SIG-M5 treated with dmso at 0.1 percent for 504 hours (cell line): ENCODE data around the gene CRISP3.

Experiments
- DNase-seq: peaks from one replicate; lab custom pipeline; 2025; ENCODE audit not compliant: unreplicated experiment; lab: John Stamatoyannopoulos, UW

The CRISP3 gene

DNA sequence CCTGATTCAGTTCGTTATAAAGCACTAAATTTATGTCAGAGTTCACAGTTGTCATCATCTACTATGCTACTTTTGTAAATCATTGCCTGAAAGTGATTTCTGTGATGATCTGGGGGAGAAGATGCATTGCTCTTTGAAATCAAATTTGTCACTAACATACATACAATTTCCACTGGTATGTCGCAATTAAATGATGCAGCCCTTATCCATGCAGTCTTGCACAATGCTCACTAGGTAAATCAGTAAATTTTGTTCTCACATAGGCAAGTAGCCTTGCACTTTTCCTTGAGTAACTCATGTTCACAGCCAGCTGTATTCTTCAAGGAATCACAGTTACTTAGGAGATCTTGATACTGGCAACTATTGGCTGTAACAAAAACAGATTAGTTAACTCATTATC is 51.7 kb downstream of the CRISP3 start:
- no peak for DNase-seq
